ENCODE measurements around the gene MDFIC2.
"Not testable (repeated sequence)": the region's sequence is repeated elsewhere in the genome, so short reads cannot be mapped to it uniquely, and the experiment has no call there.

The MDFIC2 gene

DNA sequence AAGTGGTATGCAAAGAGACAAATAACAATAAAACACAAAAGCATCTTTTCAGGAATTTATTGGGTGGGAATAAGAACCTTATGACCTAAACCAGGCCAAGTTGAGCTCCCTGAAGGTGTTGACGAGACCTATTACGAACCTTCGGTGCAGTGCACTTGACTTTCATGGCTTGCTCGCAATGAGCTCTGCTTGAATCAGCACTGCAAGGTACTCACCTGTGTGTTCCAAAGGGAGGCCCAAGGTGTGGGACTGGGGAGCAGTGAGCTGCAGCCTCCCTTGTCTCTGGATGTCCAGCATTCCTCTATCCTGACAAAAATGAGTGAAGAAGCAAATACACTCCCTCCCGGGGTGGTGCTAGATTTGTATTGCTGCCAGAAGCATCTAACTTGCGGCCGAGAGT lies at the start of gene MDFIC2:
Gene MDFIC2 (minus strand): TSS at position 303 of the 400 bp plus-strand sequence. CDS start 665 bp downstream, outside the sequence.
- no peak for DNase-seq

DNA sequence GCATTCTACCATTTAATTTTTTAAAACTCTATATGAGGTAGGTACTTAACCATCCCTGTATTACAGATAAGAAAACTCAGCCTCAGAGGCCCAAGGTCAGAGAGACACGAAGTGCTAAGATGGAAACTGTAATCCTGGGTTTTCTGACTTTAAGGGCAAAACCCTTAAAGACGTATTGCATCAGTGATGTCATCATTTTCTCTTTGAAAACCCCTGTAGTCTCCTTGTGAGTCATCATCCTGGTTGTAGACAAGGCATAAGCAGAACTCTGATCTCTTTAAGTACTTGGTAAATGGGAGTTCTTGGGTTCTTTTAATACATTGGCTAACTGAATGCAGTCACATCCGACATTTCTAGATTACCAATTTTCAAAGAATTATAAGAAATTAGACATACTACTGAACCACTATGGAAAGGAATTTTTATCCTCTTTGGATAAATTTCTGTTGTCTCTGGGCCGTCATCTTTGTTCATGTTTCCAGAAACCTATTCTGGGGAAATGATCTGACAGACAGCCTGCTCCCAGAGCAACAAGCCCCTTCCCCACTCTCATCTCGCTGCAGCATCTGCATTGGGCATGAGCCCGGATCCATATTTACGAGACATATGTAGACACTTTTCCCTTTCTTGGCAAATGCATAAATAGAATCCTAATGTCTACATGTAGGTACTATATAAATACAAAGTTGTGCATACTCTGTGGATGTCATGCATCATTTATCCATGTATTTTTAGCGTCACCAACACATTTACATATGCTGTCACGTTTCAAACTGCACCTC lies 48.7 kb upstream of the MDFIC2 start:
- DNase-seq, result no peak

DNA sequence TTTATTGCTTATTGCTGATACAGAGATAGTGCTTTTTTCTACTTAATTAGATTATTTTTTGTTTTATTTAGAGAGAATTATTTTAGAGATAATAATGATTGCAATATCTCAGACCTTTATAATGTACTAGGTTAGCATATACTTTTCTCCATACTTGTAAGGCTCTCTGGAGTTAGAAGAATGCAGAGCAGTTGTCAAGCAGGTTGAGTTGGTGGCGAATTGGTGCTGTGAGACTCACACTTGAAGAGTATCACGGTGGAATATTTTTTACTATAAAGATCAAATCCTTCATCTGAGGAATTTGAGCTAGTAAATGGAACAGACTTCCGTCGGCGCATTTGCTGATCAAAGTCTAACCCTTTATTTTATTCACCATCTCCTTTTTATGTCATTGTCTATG lies 47.3 kb upstream of the MDFIC2 start:
- no peak for DNase-seq

DNA sequence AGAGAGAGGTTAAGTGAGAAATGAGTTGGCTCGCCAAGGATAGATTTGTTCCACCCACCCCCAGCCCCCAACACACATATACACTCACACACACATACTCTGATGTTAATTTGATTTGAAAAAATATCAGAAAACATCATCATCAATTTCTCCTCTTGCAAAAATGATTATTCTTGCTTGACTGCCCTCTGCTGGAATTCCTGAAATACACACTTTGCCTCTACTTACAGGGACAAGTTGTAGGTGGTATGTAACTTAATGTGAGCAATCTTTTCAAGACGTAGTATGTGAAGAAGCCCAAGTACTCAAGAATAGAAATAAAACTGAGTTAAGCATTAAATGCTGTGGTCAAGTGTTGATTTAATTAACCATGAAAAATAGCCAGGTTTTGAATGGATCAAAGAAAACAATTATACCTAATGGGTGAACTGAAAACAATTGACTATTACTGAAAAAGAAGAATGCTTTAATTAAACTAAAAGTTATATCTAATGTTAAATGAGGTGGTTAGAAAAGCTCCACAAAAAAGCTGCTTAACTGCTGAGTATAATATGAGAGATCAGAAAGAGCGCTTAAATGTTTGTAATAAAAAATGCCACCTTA lies 46.6 kb upstream of the MDFIC2 start:
- peak; percentile 80 for DNase-seq

DNA sequence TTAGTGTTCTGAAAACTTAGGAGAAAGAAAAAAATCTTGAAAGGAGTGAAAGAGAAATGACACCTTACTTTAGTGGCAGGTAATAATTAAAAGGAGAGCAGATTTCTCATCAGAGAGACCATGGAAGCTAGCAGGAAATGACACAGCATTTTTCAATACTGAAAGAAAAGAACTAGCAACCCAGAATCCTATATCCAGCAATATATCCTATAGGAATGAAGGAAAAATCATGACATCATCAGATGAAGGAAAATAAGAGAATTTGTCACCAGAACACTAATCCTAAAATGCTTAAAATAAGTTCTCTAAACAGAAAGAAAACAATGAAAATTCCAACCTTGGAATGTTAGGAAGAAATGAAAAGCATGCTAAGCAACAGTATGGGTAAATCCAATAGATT lies 39.8 kb upstream of the MDFIC2 start:
- DNase-seq, result no peak

DNA sequence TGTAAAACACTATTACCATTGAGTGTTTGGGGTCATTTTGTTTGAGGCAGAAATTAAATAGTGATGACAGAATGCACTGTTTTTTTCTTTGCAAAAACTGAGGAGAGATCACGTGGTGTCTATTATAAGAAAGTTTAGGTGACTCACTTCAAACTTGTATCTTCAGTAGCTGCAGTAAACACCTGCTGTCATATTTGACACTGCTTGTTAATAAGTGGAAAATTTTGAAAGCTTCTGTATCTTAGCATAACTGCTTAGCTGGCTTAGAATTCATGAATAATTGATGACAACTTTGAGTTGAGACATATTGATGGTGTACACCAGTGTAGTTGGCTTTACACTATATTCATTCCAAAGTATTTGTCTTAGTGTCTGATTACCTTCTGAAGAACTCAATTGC lies 29.7 kb upstream of the MDFIC2 start:
- DNase-seq, result peak; percentile 9

DNA sequence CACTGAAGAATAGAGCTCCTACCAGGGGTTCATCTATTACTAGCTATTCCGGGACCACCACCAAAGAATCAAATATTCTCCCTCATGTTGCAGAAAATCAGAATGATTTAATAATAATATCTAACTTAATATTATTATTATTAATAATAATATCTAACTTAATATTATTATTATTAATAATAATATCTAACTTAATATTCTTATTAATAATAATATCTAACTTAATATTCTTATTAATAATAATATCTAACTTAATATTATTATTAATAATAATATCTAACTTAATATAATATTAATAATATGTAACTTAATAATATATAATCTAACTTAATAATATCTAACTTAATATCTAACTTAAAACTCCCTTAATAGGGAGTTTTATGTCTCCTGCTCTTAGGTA lies 24.4 kb upstream of the MDFIC2 start:
- not testable (repeated sequence) for DNase-seq

DNA sequence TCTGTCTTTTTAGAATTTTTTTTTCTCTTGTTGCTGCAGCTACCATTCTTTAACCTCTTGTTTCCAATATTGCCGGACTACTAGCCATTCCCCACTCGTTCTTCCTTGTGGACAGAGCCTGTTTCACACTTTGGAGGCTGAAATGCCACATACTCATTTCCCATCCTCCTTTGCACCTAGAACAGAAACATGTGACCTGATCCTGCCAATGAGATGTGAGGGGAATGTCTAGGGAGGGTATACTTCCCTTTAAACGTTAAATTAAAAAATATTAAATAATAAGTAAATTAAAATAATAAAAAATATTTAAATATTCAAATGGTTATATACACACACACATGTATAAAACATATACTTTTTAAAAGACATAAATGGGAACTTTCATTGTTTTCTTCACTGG lies 20.6 kb upstream of the MDFIC2 start:
- DNase-seq, result no peak

DNA sequence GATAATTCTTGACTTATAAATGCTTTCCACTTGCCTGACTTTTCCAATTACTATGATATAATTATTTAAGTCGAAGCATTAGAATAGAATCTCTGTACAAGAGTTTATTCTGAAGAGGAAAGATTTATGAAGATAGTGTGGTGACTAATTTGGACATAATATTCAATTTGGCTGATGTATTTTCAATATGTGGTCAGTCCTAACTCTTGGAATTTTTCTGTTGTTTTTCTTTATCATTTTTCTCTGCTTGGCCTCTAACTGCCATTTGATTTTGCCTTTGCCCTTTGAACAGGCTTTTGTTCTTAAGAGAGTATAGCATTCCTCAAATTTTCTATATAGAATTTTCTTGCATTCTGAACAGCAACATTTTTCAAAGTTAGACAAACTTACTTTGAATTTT lies 2.6 kb upstream of the MDFIC2 start:
- DNase-seq, result no peak

DNA sequence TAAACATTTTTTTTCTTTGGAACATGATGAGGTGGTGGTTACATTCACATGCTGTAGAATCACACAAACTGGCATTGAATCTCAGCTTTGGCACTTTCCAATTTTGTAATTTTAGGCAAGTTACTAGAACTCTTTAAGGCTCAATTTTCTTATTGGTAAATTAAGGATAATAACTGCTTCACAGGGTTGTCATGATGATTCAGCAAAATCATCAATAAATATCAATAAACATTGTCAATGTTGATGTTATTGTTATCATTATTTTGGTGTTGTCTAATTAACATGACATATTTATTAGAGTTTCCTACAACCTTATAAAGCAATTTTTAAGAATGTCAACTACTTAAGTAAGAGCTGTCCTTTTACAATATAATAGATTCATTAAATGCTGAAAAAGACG lies 1.6 kb downstream of the MDFIC2 start:
- DNase-seq, result no peak

DNA sequence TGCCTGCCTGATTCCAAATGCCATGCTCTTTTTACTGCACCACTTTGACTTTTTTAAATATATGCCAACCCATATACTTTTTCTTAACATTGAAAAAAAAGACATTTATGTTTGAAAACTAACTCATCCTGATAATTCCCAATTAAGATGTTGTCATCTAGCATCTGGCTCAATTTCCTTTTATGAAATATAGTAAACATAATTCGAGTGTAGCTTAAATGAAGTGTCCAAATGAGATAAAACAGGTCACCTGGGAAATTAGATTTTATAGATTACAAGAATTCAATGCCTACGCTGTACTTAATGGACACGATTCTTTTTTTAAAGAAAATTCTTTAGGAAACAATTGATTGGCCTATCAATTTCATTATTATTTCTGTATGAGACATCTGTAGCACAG lies 2.8 kb downstream of the MDFIC2 start:
- no peak for DNase-seq

DNA sequence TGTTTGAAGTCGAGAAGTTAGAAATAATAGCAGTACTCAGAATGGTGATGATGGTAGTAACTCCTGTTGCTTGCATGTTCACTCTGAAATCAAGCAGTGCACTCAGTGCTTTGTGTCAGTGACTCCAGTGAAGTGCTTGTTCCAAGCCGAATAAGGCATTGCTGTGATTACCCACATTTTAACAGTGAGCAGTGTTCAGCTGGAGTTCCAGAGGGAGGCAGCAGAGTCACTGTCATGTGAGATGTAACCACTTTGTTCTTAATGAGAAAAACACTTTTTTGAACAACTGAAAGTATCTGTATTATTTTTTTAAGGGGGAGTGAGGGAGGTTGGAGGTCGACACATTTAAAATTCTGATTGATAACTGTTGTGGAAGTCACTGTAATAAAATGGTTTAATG lies 3.7 kb downstream of the MDFIC2 start:
- DNase-seq, result peak; percentile 40

DNA sequence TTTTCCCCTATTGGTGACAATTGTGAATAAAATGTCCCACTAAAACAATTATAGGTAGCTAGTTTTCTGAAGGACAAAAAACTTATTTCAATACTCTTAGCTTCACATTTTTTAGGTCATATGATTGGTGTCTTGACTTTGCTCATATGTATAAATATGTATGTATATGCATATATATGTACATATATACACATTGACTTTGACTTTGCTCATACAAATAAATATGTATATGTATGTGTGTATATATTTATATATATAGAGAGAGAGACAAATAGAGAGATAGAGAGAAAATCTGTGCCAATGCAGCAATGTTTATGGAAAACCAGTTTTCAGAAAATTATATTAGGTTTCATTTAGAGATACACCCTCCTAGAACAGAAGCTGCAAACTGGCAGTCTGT lies 5.7 kb downstream of the MDFIC2 start:
- no peak for DNase-seq

DNA sequence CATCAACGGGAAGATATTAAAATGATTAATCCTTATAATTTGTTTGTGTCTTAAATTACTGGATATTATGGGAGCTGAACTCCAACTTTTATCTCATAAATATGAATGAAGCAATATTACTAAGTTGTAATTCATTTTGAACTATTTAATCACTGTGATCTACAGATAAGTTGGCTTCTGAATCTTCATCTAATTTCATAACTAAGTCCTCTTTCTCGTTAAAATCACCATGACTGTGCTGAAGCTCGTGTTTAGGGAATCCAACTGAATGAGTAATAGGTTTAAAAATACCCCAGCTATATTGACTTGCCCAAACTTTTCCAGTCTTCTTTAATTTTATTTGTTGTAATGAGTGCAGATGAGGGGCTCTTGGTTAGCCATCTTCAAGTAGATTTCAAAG lies 14.1 kb downstream of the MDFIC2 start:
- no peak for DNase-seq

DNA sequence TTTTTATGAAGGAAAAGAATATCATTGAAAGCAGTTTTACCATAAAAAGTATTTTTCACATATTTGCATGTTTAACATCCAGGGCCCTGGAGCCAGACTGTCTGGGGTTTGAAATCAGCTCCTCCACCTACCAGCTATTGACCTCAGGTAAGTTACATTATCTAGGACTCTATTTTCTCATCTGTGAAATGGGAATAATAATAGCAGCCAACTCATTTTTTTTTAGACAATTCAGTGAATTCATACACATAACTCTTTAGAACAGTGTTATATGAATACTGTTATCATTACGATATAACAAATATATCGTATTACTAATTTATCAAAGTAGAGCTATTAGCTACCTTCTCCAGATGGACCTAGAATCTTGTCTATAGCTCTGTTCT lies 21.3 kb downstream of the MDFIC2 start:
- no peak for DNase-seq

DNA sequence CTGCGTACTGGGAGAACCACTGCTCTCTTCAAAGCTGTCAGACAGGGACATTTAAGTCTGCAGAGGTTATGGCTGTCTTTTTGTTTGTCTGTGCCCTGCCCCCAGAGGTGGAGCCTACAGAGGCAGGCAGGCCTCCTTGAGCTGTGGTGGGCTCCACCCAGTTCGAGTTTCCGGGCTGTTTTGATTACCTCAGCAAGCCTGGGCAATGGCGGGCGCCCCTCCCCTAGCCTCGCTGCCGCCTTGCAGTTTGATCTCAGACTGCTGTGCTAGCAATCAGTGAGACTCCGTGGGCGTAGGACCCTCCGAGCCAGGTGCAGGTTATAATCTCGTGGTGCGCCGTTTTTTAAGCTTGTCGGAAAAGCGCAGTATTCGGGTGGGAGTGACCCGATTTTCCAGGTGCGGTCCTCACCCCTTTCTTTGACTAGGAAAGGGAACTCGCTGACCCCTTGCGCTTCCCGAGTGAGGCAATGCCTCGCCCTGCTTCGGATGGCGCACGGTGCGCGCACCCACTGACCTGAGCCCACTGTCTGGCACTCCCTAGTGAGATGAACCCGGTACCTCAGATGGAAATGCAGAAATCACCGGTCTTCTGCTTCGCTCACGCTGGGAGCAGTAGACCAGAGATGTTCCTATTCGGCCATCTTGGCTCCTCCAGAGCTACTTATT lies 21.9 kb downstream of the MDFIC2 start:
- DNase-seq, result not testable (repeated sequence)

DNA sequence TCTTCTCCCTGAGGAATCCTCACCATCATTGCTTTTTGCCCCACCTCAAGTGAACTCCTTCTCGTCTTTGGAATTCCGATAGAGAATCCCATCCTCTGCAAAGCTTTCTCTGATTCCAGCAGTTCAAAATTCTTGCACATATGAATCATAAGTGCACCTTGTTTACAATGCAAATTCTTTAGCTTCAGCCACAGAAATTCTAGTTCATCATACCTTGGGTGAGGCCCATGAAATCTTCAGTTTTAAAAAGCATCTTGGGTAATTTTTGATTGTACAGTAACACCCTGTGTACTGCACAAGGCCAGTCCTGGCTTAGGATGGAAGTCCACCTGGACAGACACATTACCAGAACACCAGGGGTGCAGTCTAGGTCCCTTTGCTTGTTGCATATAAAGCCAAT lies 30.8 kb downstream of the MDFIC2 start:
- DNase-seq, result no peak

DNA sequence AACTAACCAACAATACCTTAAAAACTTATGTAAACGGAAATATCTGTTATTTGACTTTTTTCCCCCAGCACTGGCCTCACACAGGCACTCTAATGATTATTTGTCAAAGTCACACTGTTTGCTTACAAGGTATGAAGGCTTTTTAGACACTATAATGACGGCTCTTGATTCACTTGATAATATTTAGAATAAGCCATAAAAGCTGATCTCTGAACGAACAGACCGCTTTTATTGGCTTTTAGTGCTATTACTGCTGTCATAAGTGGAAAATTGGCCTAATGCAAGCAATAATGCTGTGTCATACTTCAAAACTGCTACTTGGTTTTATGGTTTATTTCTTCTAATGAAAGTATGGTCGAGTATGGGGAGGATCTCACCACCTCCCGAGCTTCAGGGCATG lies 35.1 kb downstream of the MDFIC2 start:
- DNase-seq, result no peak

DNA sequence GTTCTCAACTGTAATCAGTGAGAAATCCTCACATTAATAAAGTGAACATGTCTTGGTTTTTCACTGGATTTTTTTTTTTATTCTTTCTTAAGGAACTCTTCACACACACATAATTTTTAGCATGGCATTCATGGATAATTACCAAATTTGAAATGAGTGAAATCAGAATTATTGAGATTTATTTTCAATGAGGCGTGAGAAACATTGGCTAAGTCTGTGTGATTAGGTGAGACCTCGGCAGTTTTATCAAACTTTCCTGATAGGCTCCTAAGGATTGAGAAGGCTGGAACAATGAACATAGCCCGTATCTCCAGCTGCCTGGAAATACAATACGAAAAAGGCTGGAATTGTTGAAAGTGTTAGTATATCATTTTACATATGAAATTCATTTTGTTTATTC lies 35.5 kb downstream of the MDFIC2 start:
- no peak for DNase-seq

DNA sequence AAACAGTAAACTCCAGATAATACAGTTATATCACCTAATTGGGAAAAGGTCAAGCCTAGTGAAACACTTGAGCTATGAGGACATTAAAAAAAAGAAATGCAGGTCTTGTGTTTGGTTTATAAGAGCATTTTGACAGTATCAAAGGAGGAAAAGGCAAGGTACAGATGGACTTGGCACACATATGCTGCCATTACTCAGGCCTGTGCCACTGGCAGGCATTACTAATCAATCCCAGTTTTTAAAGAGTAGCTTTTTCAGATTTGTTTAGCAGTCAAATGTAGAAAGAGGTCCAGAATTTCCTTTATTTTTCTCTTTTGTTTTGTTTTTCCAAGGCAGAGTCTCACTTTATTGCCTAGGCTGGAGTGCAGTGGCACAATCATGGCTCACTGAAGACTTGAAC lies 38.9 kb downstream of the MDFIC2 start:
- no peak for DNase-seq

DNA sequence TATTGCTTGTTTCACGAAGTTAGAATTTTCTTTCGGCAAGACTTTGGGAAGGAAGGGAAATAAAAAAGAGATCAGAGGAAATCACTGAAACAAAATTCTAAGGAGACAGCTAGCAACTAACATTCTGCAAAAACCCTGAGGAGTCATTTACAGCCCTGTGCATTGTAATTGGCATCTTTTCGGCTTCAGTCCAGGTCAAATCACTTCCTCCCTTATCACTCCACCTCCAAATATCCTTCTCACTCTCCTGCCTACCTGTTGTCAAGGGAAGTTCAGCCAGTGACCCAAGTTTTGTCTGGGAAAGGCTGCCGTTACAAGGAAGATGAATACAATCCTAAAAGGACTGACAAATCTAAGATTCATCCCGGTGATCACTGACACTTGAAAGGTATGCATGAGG lies 39.6 kb downstream of the MDFIC2 start:
- DNase-seq, result no peak

DNA sequence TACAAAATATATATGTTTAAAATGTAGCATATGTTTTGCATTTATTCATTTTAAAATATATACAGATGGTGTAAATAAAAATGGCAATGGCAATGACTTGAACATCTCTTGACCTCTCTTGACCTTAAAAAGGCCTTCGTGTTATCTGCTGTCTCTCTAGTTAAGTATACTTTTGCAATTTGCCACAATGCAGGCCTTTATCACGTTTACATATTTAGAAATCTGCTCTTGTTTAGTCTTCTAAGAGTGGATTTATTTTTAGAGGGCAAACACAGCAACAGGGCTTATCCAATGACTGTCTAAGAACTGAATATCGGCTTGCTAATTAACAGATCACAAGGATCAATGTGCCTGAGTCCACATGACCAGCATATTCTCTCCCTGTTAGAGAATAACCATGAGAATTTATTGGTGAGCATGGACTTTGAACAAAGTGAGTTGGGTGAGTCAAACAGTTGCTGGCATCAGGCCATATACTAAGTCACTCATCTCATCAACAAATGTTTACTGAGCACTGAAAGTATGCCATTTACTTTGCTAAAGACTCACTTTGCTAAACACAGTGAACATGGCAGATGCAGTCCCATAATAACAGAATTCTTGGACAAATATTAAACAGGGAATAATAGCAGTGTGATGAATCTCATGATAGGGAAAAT lies 48.2 kb downstream of the MDFIC2 start:
- DNase-seq, result no peak

DNA sequence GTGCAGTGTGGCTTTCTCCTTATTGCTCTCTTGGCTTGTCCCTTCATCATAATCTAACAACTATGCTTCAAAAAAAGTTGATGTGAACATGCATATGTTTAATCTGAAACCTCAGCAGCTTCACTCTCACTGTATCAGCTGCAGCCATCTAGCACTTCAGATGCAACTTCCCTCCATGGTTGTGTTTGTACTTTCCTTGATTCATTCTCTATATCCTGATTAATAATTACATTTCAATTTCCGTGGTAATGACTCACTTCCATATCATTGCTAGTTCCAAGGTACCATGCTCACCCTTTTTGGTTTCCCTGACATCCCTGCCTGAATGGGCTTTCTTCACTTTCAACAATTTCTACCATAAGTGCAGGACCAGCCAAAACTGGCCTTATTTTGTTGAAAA lies 51.2 kb downstream of the MDFIC2 start:
- no peak for DNase-seq

DNA sequence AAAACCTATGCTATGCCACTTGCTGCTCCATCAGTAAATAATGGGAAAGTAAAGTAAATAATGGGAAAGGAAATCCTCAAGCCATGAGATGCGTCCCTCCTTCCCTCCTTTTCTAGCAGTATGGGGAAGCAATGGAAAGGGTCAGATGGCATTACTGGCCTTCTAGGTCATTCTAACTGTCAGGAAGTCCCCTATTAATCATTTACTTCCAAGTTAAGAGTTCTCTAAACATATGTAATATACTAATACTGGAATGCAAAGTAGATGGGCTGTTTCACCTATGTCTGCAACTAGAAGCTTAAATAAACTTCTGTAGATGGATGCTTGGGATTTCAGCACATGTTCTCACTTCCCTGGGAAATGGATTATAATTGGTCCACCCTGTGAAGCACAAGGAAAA lies 55.9 kb downstream of the MDFIC2 start:
- no peak for DNase-seq
